ENCODE data around the gene DLGAP4.
A peak's percentile ranks its signal among the peaks of the same experiment; 100 is the strongest.

The DLGAP4 gene

DNA sequence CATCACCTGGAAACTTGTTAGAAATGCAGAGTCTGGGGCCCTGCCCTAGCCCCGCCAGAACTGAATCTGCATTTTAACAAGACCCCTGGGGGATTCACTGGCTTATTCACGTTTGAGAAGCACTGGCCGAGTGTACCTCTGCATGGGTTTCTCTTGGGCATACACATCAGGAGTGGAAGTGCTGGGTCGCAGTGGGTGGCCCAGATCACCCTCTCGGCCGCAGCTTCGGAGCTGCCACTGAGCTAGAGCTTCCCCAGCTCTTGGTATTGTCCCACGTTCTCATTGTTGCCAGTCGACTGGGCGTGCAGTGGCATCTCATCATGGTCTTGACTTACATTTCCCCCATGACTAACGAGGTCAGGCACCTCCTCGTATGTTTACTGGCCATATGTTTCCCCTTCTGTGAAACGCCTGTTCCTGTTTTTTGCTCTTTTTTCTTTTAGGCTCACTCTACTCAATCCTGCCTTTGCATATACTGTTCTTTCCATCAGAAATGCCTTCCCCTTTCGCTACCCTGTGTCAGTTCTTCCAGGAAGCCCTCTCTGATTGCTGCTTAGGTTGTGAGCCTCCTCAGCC is 3.0 kb upstream of the DLGAP4 start:
- Histone ChIP-seq H3K27me3 (ENCODE audit: insufficient read depth, low read length) (peaks cover 56% of the 10 kb centered on the region), H3K9ac (ENCODE audit: low read depth, low read length) (no peak overlapping the region), H3K9me3 (ENCODE audit: insufficient read depth, low read depth, low read length) (no peaks in the 10 kb centered on the region), H3K36me3 (ENCODE audit: insufficient read depth, low read length) (no peaks in the 10 kb centered on the region), H3K4me3 (ENCODE audit: low read length) (no peak overlapping the region), H3K27ac (ENCODE audit: low read depth, low read length) (no peak overlapping the region), H3K4me1 (ENCODE audit: insufficient read depth, low read length) (no peaks in the 10 kb centered on the region; the same call in 1 of the 2 replicates)
- WGBS: 53% methylated on average over 14 of the region's 14 CpGs

DNA sequence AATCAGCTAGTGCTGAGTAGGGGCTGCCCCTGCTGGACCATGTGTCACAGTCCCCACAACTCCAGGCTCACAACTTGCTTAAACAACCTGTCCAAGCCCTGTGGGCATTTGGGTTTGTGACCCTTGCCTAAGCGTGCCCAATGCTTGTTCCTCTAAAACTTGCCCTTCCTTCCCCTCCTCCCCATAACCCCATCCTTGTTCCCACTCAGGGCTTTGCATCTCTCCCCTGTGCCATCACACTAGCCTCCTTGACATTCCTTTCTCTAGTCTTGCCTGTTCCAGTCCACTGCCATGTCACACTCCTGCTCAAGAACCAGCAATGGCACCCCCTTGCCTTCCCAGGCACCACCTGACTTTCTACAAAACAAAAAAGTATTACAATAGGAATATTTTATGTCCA is 2.3 kb upstream of the DLGAP4 start:
- H3K4me1 ChIP-seq (ENCODE audit: insufficient read depth, low read length): no peaks in the 10 kb centered on the region; the same call in 1 of the 2 replicates
- H3K9me3 ChIP-seq (ENCODE audit: insufficient read depth, low read depth, low read length): no peaks in the 10 kb centered on the region
- no peak overlapping the region for H3K4me3 ChIP-seq (ENCODE audit: low read length)
- no peaks in the 10 kb centered on the region for H3K36me3 ChIP-seq (ENCODE audit: insufficient read depth, low read length)
- H3K27me3 ChIP-seq (ENCODE audit: insufficient read depth, low read length): peaks cover 59% of the 10 kb centered on the region
- no peak overlapping the region for H3K27ac ChIP-seq (ENCODE audit: low read depth, low read length)
- no peak overlapping the region for H3K9ac ChIP-seq (ENCODE audit: low read depth, low read length)
- WGBS: 76% methylated on average over 1 of the region's 1 CpG

- Histone ChIP-seq H3K27me3 (ENCODE audit: insufficient read depth, low read length) (peaks cover 59% of the 10 kb centered on the region), H3K4me3 (ENCODE audit: low read length) (no peak overlapping the region; the same call in 1 of the 2 replicates), H3K27ac (ENCODE audit: low read depth, low read length) (no peak overlapping the region), H3K9ac (ENCODE audit: low read depth, low read length) (no peak overlapping the region), H3K9me3 (ENCODE audit: insufficient read depth, low read depth, low read length) (no peaks in the 10 kb centered on the region), H3K4me1 (ENCODE audit: insufficient read depth, low read length) (no peaks in the 10 kb centered on the region; the same call in 1 of the 2 replicates), H3K36me3 (ENCODE audit: insufficient read depth, low read length) (no peaks in the 10 kb centered on the region)
- WGBS: 59% methylated on average over 10 of the region's 10 CpGs
Observed at GRCh38 chr20:36304786-36305495, 1.2 kb upstream of the DLGAP4 start.

DNA sequence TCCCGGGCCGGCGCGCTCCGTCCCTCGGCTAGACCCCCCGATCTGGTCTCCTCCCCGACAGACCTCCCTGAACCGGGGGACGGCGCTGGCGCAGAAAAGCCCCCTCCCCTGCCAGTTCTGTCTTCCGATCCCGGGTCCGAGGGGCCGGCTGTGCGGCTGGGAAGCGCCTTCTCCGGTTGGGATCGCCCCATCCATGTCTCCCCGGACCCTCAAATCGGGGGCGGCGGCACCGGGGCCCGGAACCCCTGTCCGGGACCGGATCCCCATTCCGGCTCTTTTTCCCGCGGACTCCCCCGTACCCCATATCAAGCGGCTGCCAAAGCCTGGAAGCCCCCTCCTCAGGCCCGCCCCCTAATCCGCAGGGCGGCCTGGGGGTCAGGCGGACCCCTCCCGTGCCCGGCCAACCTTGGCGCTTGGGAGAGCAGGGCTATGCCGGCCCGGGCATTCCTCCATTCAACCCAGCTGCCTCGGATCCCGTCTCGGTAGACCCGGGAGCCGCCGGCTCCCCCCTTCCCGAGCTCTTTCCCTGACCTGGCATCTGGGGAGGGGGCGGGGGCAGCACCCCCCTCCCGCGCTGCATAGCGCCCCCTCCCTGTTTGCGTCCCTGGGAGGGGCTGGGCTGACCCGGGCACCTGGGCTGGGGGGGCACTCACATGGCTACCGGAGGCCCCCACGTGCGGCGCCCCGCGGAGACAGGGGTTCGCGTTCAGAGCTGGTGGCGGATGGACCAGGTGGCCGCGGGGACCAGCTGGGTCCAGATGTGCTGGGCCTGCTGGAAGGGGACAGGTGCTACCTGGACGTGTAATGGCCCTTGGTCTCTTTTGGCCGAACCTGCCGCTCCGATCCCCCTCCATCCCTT is 643 bp downstream of the DLGAP4 start:
- Histone ChIP-seq H3K4me1 (ENCODE audit: insufficient read depth, low read length) (no peaks in the 10 kb centered on the region; the same call in 1 of the 2 replicates), H3K27ac (ENCODE audit: low read depth, low read length) (no peak overlapping the region), H3K4me3 (ENCODE audit: low read length) (peak overlapping the region; percentile 71), H3K27me3 (ENCODE audit: insufficient read depth, low read length) (peaks cover 59% of the 10 kb centered on the region), H3K9ac (ENCODE audit: low read depth, low read length) (peak overlapping the region; percentile 16; the same call in 1 of the 2 replicates), H3K36me3 (ENCODE audit: insufficient read depth, low read length) (no peaks in the 10 kb centered on the region), H3K9me3 (ENCODE audit: insufficient read depth, low read depth, low read length) (no peaks in the 10 kb centered on the region)
- WGBS: 1% methylated on average over 70 of the region's 70 CpGs

DNA sequence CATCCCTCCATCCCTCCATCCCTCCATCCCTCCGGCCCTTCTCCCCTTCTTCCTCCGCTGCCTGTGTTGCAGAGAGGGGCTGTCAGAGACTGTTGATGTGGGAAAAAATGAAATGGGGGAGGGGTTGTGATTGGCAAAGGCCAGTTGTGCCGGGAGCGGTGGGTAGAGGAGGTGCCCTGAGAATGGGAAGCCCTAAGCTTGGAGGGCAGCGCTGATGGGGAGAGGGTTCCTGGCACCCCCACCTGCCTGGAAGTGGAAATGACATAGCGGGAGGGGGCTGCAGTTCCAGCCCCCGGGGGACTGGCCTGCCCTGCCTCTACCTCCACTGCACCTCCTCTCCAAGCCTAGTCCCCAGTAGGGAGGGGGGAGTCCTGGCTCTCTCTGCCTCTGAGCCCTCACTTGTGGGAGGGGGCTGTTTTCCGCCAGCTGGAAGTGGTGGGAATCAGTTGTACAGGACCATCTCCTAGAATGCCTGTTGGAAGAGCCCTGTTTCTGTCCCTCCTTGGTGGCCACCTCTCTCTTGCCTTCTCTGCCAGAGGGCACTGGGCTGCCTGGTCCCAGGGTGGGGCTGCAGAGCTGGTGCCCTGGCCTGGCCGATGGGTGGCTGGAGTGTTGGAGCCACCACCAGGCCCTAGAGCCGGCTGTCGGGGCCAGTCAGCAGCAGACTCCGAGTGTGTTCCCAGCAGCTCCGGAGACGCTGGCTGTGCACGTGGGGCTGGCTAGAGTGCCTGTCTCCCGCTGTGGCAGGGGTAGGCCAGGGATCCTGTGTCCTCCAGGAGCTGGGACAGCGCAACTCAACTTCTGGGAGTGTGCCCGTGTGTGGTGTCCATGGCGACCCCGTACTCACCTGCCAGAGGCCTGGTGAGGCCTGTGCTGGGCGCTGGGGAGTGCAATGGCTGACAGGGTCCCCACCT is 1.5 kb downstream of the DLGAP4 start:
- Histone ChIP-seq H3K4me3 (ENCODE audit: low read length) (peak overlapping the region; percentile 71), H3K9me3 (ENCODE audit: insufficient read depth, low read depth, low read length) (no peaks in the 10 kb centered on the region), H3K9ac (ENCODE audit: low read depth, low read length) (no peak overlapping the region), H3K27ac (ENCODE audit: low read depth, low read length) (no peak overlapping the region), H3K36me3 (ENCODE audit: insufficient read depth, low read length) (no peaks in the 10 kb centered on the region), H3K27me3 (ENCODE audit: insufficient read depth, low read length) (peaks cover 51% of the 10 kb centered on the region), H3K4me1 (ENCODE audit: insufficient read depth, low read length) (no peaks in the 10 kb centered on the region; the same call in 1 of the 2 replicates)
- WGBS: 50% methylated on average over 18 of the region's 21 CpGs

DNA sequence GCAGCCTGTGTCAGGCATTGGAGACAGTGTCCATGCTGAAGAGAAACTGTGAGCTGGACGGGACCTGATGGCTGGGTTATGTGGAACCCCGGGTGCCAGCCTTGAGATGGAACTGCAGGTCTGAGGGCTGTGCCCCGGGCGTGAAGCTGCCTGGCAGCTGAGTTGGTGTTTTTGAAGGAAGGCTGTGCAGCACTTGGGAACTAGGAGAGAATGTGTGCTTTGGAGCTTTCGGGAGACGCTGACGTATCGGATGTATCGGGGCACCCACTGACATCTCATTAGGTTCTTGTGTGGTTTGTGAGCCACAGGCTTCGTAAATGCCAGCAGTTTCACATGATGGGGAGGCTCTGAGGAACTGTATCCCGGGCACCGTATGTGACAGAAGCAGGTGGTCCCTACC is 2.2 kb downstream of the DLGAP4 start:
- Histone ChIP-seq H3K27me3 (ENCODE audit: insufficient read depth, low read length) (peaks cover 46% of the 10 kb centered on the region), H3K9ac (ENCODE audit: low read depth, low read length) (no peak overlapping the region), H3K36me3 (ENCODE audit: insufficient read depth, low read length) (no peaks in the 10 kb centered on the region), H3K4me3 (ENCODE audit: low read length) (no peak overlapping the region), H3K4me1 (ENCODE audit: insufficient read depth, low read length) (no peaks in the 10 kb centered on the region; the same call in 1 of the 2 replicates), H3K9me3 (ENCODE audit: insufficient read depth, low read depth, low read length) (no peaks in the 10 kb centered on the region), H3K27ac (ENCODE audit: low read depth, low read length) (no peak overlapping the region)
- 92% methylated on average over 12 of the region's 12 CpGs for WGBS

GRCh38 chr20:36308986-36309385 is 2.8 kb downstream of the DLGAP4 start:
- Histone ChIP-seq H3K4me1 (ENCODE audit: insufficient read depth, low read length) (no peaks in the 10 kb centered on the region; the same call in 1 of the 2 replicates), H3K36me3 (ENCODE audit: insufficient read depth, low read length) (no peaks in the 10 kb centered on the region), H3K9me3 (ENCODE audit: insufficient read depth, low read depth, low read length) (no peaks in the 10 kb centered on the region), H3K27me3 (ENCODE audit: insufficient read depth, low read length) (peaks cover 40% of the 10 kb centered on the region), H3K27ac (ENCODE audit: low read depth, low read length) (no peak overlapping the region), H3K4me3 (ENCODE audit: low read length) (no peak overlapping the region), H3K9ac (ENCODE audit: low read depth, low read length) (no peak overlapping the region)
- 73% methylated on average over 12 of the region's 12 CpGs for WGBS

DNA sequence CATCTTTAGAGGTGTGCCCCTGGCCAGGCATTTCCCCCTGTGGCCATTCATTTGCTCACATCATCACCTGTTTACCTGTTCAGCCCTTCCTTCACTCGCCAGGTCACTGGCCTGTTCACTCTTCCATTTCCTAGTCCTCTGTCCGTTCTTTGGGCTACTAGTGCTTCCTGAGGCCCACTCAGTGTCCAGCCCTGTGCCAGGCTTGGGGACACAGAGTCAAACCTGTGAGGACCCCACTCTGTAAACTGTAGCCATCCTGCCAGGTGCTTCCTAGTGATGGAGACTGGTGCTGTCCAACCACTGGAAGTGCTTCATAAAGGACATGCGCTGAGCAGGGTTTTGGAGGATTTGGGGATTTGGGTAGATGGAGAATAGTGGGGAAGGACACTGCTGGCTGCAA is 3.5 kb downstream of the DLGAP4 start:
- no peaks in the 10 kb centered on the region for H3K9me3 ChIP-seq (ENCODE audit: insufficient read depth, low read depth, low read length)
- H3K4me3 ChIP-seq (ENCODE audit: low read length): no peak overlapping the region
- H3K27ac ChIP-seq (ENCODE audit: low read depth, low read length): no peak overlapping the region
- H3K36me3 ChIP-seq (ENCODE audit: insufficient read depth, low read length): no peaks in the 10 kb centered on the region
- no peak overlapping the region for H3K9ac ChIP-seq (ENCODE audit: low read depth, low read length)
- WGBS: 88% methylated on average over 3 of the region's 3 CpGs
- H3K27me3 ChIP-seq (ENCODE audit: insufficient read depth, low read length): peaks cover 33% of the 10 kb centered on the region
- H3K4me1 ChIP-seq (ENCODE audit: insufficient read depth, low read length): no peaks in the 10 kb centered on the region; the same call in 1 of the 2 replicates

- Histone ChIP-seq H3K27me3 (ENCODE audit: insufficient read depth, low read length) (peaks cover 26% of the 10 kb centered on the region), H3K27ac (ENCODE audit: low read depth, low read length) (no peak overlapping the region), H3K4me1 (ENCODE audit: insufficient read depth, low read length) (no peaks in the 10 kb centered on the region; the same call in 1 of the 2 replicates), H3K9me3 (ENCODE audit: insufficient read depth, low read depth, low read length) (no peaks in the 10 kb centered on the region), H3K4me3 (ENCODE audit: low read length) (no peak overlapping the region), H3K36me3 (ENCODE audit: insufficient read depth, low read length) (no peaks in the 10 kb centered on the region), H3K9ac (ENCODE audit: low read depth, low read length) (no peak overlapping the region)
- 90% methylated on average over 8 of the region's 8 CpGs for WGBS
Observed at GRCh38 chr20:36310215-36310981, 4.3 kb downstream of the DLGAP4 start.
